Raji (cell line): ENCODE measurements around the gene SLC39A6.
A peak's percentile ranks its signal among the peaks of the same experiment; 100 is the strongest.

Source experiments
- POLR2A ChIP-seq: IDR thresholded peaks from 2 replicates; pipeline ENCODE4 v1.6.1; 2011; ENCODE audit warnings: low read depth, low read length, control low read depth; ENCODE audit not compliant: insufficient read depth

Gene SLC39A6

GRCh38 chr18:36083729-36084128, 45.4 kb downstream of the SLC39A6 start:
- no peak for TF ChIP-seq POLR2A

- no peak for TF ChIP-seq POLR2A
Observed at GRCh38 chr18:36078751-36079529, 50.2 kb downstream of the SLC39A6 start.

GRCh38 chr18:36075862-36076587, 53.1 kb downstream of the SLC39A6 start:
- TF ChIP-seq POLR2A = no peak

- no peak for TF ChIP-seq POLR2A
Observed at GRCh38 chr18:36074435-36074834, 54.7 kb downstream of the SLC39A6 start.

- no peak for TF ChIP-seq POLR2A
Observed at GRCh38 chr18:36073676-36074075, 55.5 kb downstream of the SLC39A6 start.

GRCh38 chr18:36067055-36067957, 61.8 kb downstream of the SLC39A6 start, which contains the start of gene RPRD1A:
TSS of gene RPRD1A (minus strand) at chr18:36067559. CDS start at chr18:36067404, 155 bp downstream.
- peak; percentile 84 for TF ChIP-seq POLR2A

- TF ChIP-seq POLR2A = no peak
Observed at GRCh38 chr18:36066686-36067054, 62.5 kb downstream of the SLC39A6 start.

GRCh38 chr18:36066001-36066400, 63.1 kb downstream of the SLC39A6 start:
- TF ChIP-seq POLR2A = no peak

- TF ChIP-seq POLR2A = no peak
Observed at GRCh38 chr18:36064027-36064808, 64.9 kb downstream of the SLC39A6 start.

- no peak for TF ChIP-seq POLR2A
Observed at GRCh38 chr18:36058674-36059073, 70.5 kb downstream of the SLC39A6 start.
